PC-9 (cell line): ENCODE data around the gene SYNM.

Source experiments
- CTCF ChIP-seq: fragments of 200-600 bp; sonication (generic); conservative IDR thresholded peaks from 2 replicates; pipeline ENCODE4 v1.6.1; 2017; ENCODE audit warnings: mixed run types, antibody characterized with exemption, mild to moderate bottlenecking, moderate library complexity
- EZH2 ChIP-seq: fragments of 200-600 bp; sonication (generic); IDR thresholded peaks from 2 replicates; pipeline ENCODE4 v1.8.0; 2017; ENCODE audit warnings: antibody characterized with exemption, low read depth

GRCh38 chr15:99122831-99123712 lies 18.2 kb downstream of the SYNM start:
- TF ChIP-seq CTCF: no peak
- TF ChIP-seq EZH2: no peak
